Smooth muscle cell (in vitro differentiated cells): ENCODE results near the gene UGGT1. TPM values are rescaled to one million over a fixed set of nuclear protein-coding genes. Genes with fewer than 3 reads are reported as not detected.

Experiments
- DNase-seq: peaks from one replicate; lab custom pipeline; 2025; ENCODE audit not compliant: unreplicated experiment; lab: John Stamatoyannopoulos, UW
- H2AFZ ChIP-seq: fragments of 200-600 bp; sonication (generic); 2 replicates; pipeline ENCODE4 v1.6.0; 2016; ENCODE audit warnings: antibody characterized with exemption, low read depth, mild to moderate bottlenecking
- H3F3A ChIP-seq: fragments of 200-600 bp; sonication (generic); 2 replicates; pipeline ENCODE4 v1.6.0; 2017; ENCODE audit warnings: antibody characterized with exemption, low read depth
- H3K27ac ChIP-seq: fragments of 200-600 bp; sonication (generic); 2 replicates; pipeline ENCODE4 v1.5.1; 2016; ENCODE audit warnings: low read depth, mild to moderate bottlenecking
- H3K27me3 ChIP-seq: fragments of 200-600 bp; sonication (generic); 2 replicates; pipeline ENCODE4 v1.6.1; 2016; ENCODE audit warnings: low read depth, mild to moderate bottlenecking
- H3K36me3 ChIP-seq: fragments of 200-600 bp; sonication (generic); 2 replicates; pipeline ENCODE4 v1.5.1; 2016; ENCODE audit warnings: low read depth
- H3K4me1 ChIP-seq: fragments of 200-600 bp; sonication (generic); 2 replicates; pipeline ENCODE4 v1.5.1; 2016; ENCODE audit warnings: low read depth
- H3K4me2 ChIP-seq: fragments of 200-600 bp; sonication (generic); 2 replicates; pipeline ENCODE4 v1.6.0; 2016; ENCODE audit warnings: mild to moderate bottlenecking
- H3K4me3 ChIP-seq: fragments of 200-600 bp; sonication (generic); 2 replicates; pipeline ENCODE4 v1.5.1; 2016; ENCODE audit warnings: mild to moderate bottlenecking
- H3K79me2 ChIP-seq: fragments of 200-600 bp; sonication (generic); 2 replicates; pipeline ENCODE4 v1.6.0; 2016; ENCODE audit warnings: low read depth, mild to moderate bottlenecking
- H3K9ac ChIP-seq: fragments of 200-600 bp; sonication (generic); 2 replicates; pipeline ENCODE4 v1.6.0; 2016; ENCODE audit warnings: low read depth
- H3K9me3 ChIP-seq: fragments of 200-600 bp; sonication (generic); replicated peaks from 2 replicates; pipeline ENCODE4 v1.5.1; 2016; ENCODE audit warnings: low read depth
- H4K20me1 ChIP-seq: fragments of 200-600 bp; sonication (generic); 2 replicates; pipeline ENCODE4 v1.6.0; 2016; ENCODE audit warnings: low read depth
- CTCF ChIP-seq: fragments of 200-600 bp; sonication (generic); IDR thresholded peaks from 2 replicates; pipeline ENCODE4 v1.5.1; 2017; ENCODE audit warnings: borderline replicate concordance, mild to moderate bottlenecking, antibody characterized with exemption; ENCODE audit not compliant: insufficient read depth, poor library complexity, severe bottlenecking
- WGBS: methylation state at CpG from one replicate; pipeline ENCODE4 v1.1.7; 2016; ENCODE audit warnings: low lambda C conversion rate; 5-methylcytosine and 5-hydroxymethylcytosine counted together
- polyA plus RNA-seq: library from polyadenylated mRNA; unstranded; fragments of >200 nt; fragmentation: Nextera tagmentation; extraction: Ambion mirVana; gene quantifications from 2 replicates; pipeline ENCODE4 v1.2.1, GENCODE V29; 2016
- total RNA-seq: library from RNA; depleted of rRNA; stranded (reverse); fragments of >200 nt; gene quantifications from 2 replicates; pipeline ENCODE4 v1.2.3, GENCODE V29; 2014

The UGGT1 gene
- total and polyA plus RNA-seq, 2 experiments from 2014 or later, result 14.3 to 46.3 TPM

- no peaks in the 10 kb centered on the region for H3K9me3 ChIP-seq
- H4K20me1 ChIP-seq, result no peaks in the 10 kb centered on the region
- no peak overlapping the region for H3K27ac ChIP-seq
- H3K4me2 ChIP-seq, result peak overlapping the region; percentile 90
- H3F3A ChIP-seq, result peaks cover 10% of the 10 kb centered on the region
- TF ChIP-seq CTCF, result no peak
- H3K4me3 ChIP-seq, result no peak overlapping the region
- 41% methylated on average over 11 of the region's 11 CpGs for WGBS
- no peak overlapping the region for H3K9ac ChIP-seq
- no peaks in the 10 kb centered on the region for H3K79me2 ChIP-seq
- DNase-seq, result no peak
- H3K4me1 ChIP-seq, result peaks cover 4% of the 10 kb centered on the region
- no peaks in the 10 kb centered on the region for H3K36me3 ChIP-seq
- H3K27me3 ChIP-seq, result peaks cover 11% of the 10 kb centered on the region
- no peak overlapping the region for H2AFZ ChIP-seq
These were observed 142.9 kb downstream of the UGGT1 start for GRCh38 chr2:128233790-128234395.

GRCh38 chr2:128234613-128235012, 143.6 kb downstream of the UGGT1 start:
- Histone ChIP-seq H3K9ac (no peak overlapping the region), H3K4me3 (no peak overlapping the region), H3K36me3 (no peaks in the 10 kb centered on the region), H3K79me2 (no peaks in the 10 kb centered on the region), H3K9me3 (no peaks in the 10 kb centered on the region), H2AFZ (no peak overlapping the region), H4K20me1 (no peaks in the 10 kb centered on the region), H3F3A (peaks cover 10% of the 10 kb centered on the region), H3K27me3 (peaks cover 11% of the 10 kb centered on the region), H3K4me1 (peaks cover 4% of the 10 kb centered on the region), H3K27ac (no peak overlapping the region), H3K4me2 (no peak overlapping the region)
- DNase-seq, result no peak
- WGBS, result 80% methylated on average over 5 of the region's 5 CpGs
- TF ChIP-seq CTCF, result no peak

GRCh38 chr2:128235581-128235980, 144.6 kb downstream of the UGGT1 start:
- Histone ChIP-seq H3K4me2 (no peak overlapping the region), H3F3A (peaks cover 10% of the 10 kb centered on the region), H3K27ac (no peak overlapping the region), H3K4me3 (no peak overlapping the region), H2AFZ (no peak overlapping the region), H3K27me3 (peaks cover 11% of the 10 kb centered on the region), H4K20me1 (no peaks in the 10 kb centered on the region), H3K79me2 (no peaks in the 10 kb centered on the region), H3K9ac (no peak overlapping the region), H3K9me3 (no peaks in the 10 kb centered on the region), H3K36me3 (no peaks in the 10 kb centered on the region), H3K4me1 (peaks cover 4% of the 10 kb centered on the region)
- no peak for TF ChIP-seq CTCF
- DNase-seq, result no peak
- 95% methylated on average over 8 of the region's 8 CpGs for WGBS

GRCh38 chr2:128236491-128237035, 145.6 kb downstream of the UGGT1 start:
- H3K27me3 ChIP-seq, result peaks cover 11% of the 10 kb centered on the region
- no peak for DNase-seq
- no peak overlapping the region for H2AFZ ChIP-seq
- no peak overlapping the region for H3K4me3 ChIP-seq
- H3K36me3 ChIP-seq, result no peaks in the 10 kb centered on the region
- no peaks in the 10 kb centered on the region for H4K20me1 ChIP-seq
- 60% methylated on average over 8 of the region's 8 CpGs for WGBS
- peak overlapping the region; percentile 19 for H3K4me2 ChIP-seq
- H3K9me3 ChIP-seq, result no peaks in the 10 kb centered on the region
- peak overlapping the region; percentile 79 for H3K27ac ChIP-seq
- H3K4me1 ChIP-seq, result peaks cover 4% of the 10 kb centered on the region
- no peak overlapping the region for H3K9ac ChIP-seq
- TF ChIP-seq CTCF, result no peak
- H3K79me2 ChIP-seq, result no peaks in the 10 kb centered on the region
- H3F3A ChIP-seq, result peaks cover 10% of the 10 kb centered on the region
